Upper lobe of left lung (tissue), 6 donors: ENCODE data around the gene DNAJC8. TPM values are rescaled to one million over a fixed set of nuclear protein-coding genes. Genes with fewer than 3 reads are reported as not detected.

Source experiments
- ATAC-seq, 2 donors: fragments of 200-7000 bp; cut with Tn5 transposase; one replicate each; pipeline ENCODE4 v1.9.1; 2022; ENCODE audit warnings: mild to moderate bottlenecking in 2 of 2, moderate library complexity in 2 of 2; ENCODE audit not compliant: low FRiP score in 2 of 2
- DNase-seq, 2 donors: peaks; one replicate each; pipeline ENCODE4 v3.0.0-alpha.2; 2019 to 2020
- H3K27ac ChIP-seq, 4 donors: fragments of 200-600 bp; sonication (generic); one replicate each; pipeline ENCODE4 v1.5.1; 2016 to 2019
- H3K27me3 ChIP-seq, 4 donors: fragments of 200-600 bp; sonication (generic); one replicate each; pipeline ENCODE4 v1.5.1; 2017 to 2019
- H3K36me3 ChIP-seq, 4 donors: fragments of 200-600 bp; sonication (generic); one replicate each; pipeline ENCODE4 v1.5.1; 2016 to 2019
- H3K4me1 ChIP-seq, 4 donors: fragments of 200-600 bp; sonication (generic); one replicate each; pipeline ENCODE4 v1.5.1; 2018 to 2019
- H3K4me3 ChIP-seq, 4 donors: fragments of 200-600 bp; sonication (generic); one replicate each; pipeline ENCODE4 v1.5.1; 2017 to 2019; ENCODE audit warnings: mild to moderate bottlenecking in 2 of 4, moderate library complexity in 1 of 4
- H3K9me3 ChIP-seq, 4 donors: fragments of 200-600 bp; sonication (generic); one replicate each; pipeline ENCODE4 v1.5.1; 2018 to 2019
- CTCF ChIP-seq, 6 experiments: fragments of 450-650 bp in 4 of 6; fragments of 200-600 bp in 2 of 6; sonication (generic) in 2 of 6; IDR thresholded peaks; one replicate each; pipeline ENCODE4 v1.5.1; 2016 to 2019; ENCODE audit warnings: antibody characterized with exemption in 6 of 6
- EP300 ChIP-seq, 4 donors: sonication (generic); formaldehyde crosslinking; IDR thresholded peaks; one replicate each; pipeline ENCODE4 v1.5.1; 2017; ENCODE audit warnings: antibody characterized with exemption in 4 of 4, control low read depth in 2 of 4
- POLR2A ChIP-seq, 4 donors: fragments of 450-650 bp; IDR thresholded peaks; one replicate each; pipeline ENCODE4 v1.5.1; 2016 to 2017; ENCODE audit warnings: antibody characterized with exemption in 4 of 4, mild to moderate bottlenecking in 2 of 4
- POLR2AphosphoS5 ChIP-seq, 2 donors: sonication (generic); formaldehyde crosslinking; IDR thresholded peaks; one replicate each; pipeline ENCODE4 v1.5.1; 2017; ENCODE audit warnings: antibody characterized with exemption in 2 of 2
- WGBS, 2 donors: methylation state at CpG; one replicate each; pipeline ENCODE4 v1.1.5; 2017 to 2018; 5-methylcytosine and 5-hydroxymethylcytosine counted together
- total RNA-seq, 6 donors: library from RNA; depleted of rRNA in 4 of 6; stranded (reverse); fragments of >200 nt in 4 of 6; gene quantifications; one replicate each; pipeline versions ENCODE4 v1.1.0 to v1.2.1, GENCODE V29; 2016 to 2021
- donor health status: DM: no; HTN: no; CAD: no; lungs with moderate emphysema.
- donor health status: DM: no; HTN: yes; CAD: no; lungs with severe emphysema.

The DNAJC8 gene
- total RNA-seq, 6 donors from 2014 or later = 50.0 to 107 (median 73.5) TPM

- Histone ChIP-seq H3K27me3 (no peaks in the 10 kb centered on the region), H3K27ac (peak overlapping the region; percentile 79 to 95 (median 93)), H3K4me1 (peaks cover 22 to 33% (median 26%) of the 10 kb centered on the region in 4 donors), H3K9me3 (no peaks in the 10 kb centered on the region), H3K4me3 (peak overlapping the region; percentile 79 to 97 (median 92)), H3K36me3 (peaks cover 0 to 9% (median 0%) of the 10 kb centered on the region in 4 donors)
- ATAC-seq = no peak
- 11 to 13% methylated on average over 18 to 20 of the region's 20 CpGs for whole genome bisulfite sequencing, 2 donors
- TF ChIP-seq CTCF (IDR thresholded peaks at IDR 0.05) = no peak
- TF ChIP-seq EP300 (IDR thresholded peaks at IDR 0.05) = no peak
- TF ChIP-seq POLR2A (IDR thresholded peaks at IDR 0.05) = no peak
- no peak for TF ChIP-seq POLR2AphosphoS5 (IDR thresholded peaks at IDR 0.05)
- DNase-seq = no peak
These were observed 4.0 kb upstream of the DNAJC8 start for GRCh38 chr1:28236656-28237322.

GRCh38 chr1:28235755-28236655 lies 3.2 kb upstream of the DNAJC8 start, which contains the start of gene ATP5IF1:
Gene ATP5IF1, plus strand, starts transcription at chr1:28236124. Its CDS starts 60 bp downstream, at chr1:28236184.
- ATAC-seq (peak; percentile 97), DNase-seq (peak; percentile 93 to 97)
- peak within 1 kb of the TSS; percentile 79 to 95 (median 93) for H3K27ac ChIP-seq
- H3K9me3 ChIP-seq = no peaks in the 10 kb centered on the region
- peaks cover 0 to 9% (median 0%) of the 10 kb centered on the region in 4 donors for H3K36me3 ChIP-seq
- no peaks in the 10 kb centered on the region for H3K27me3 ChIP-seq
- H3K4me3 ChIP-seq = peak within 1 kb of the TSS; percentile 79 to 97 (median 92)
- 1% methylated on average over 20 to 52 of the region's 60 CpGs for WGBS, 2 donors
- peak in 1 of 6 experiments; percentile 32 for TF ChIP-seq CTCF (IDR thresholded peaks at IDR 0.05)
- TF ChIP-seq POLR2AphosphoS5 (IDR thresholded peaks at IDR 0.05) = peak; percentile 95 to 99
- TF ChIP-seq POLR2A (IDR thresholded peaks at IDR 0.05) = peak in 3 of 4 donors; percentile 62 to 98 (median 96)
- no peak for TF ChIP-seq EP300 (IDR thresholded peaks at IDR 0.05)
- peaks cover 30 to 41% (median 34%) of the 10 kb centered on the region in 4 donors for H3K4me1 ChIP-seq

GRCh38 chr1:28233264-28233606 lies 406 bp upstream of the DNAJC8 start:
- peaks cover 4 to 23% (median 17%) of the 10 kb centered on the region in 4 donors for H3K36me3 ChIP-seq
- H3K4me3 ChIP-seq = peak overlapping the region in 3 of 4 donors; percentile 76 to 88 (median 86)
- TF ChIP-seq EP300 (IDR thresholded peaks at IDR 0.05) = no peak
- no peak for TF ChIP-seq POLR2AphosphoS5 (IDR thresholded peaks at IDR 0.05)
- TF ChIP-seq POLR2A (IDR thresholded peaks at IDR 0.05) = no peak
- no peak for TF ChIP-seq CTCF (IDR thresholded peaks at IDR 0.05)
- peak overlapping the region; percentile 80 to 90 (median 88) for H3K27ac ChIP-seq
- WGBS, 2 donors = 60 to 62% methylated on average over 14 of the region's 14 CpGs
- ATAC-seq = no peak
- peaks cover 34 to 45% (median 37%) of the 10 kb centered on the region in 4 donors for H3K4me1 ChIP-seq
- H3K9me3 ChIP-seq = no peaks in the 10 kb centered on the region
- DNase-seq = peak in 1 of 2 donors; percentile 55
- no peaks in the 10 kb centered on the region for H3K27me3 ChIP-seq

GRCh38 chr1:28229996-28230395 lies 2.8 kb downstream of the DNAJC8 start:
- H3K27me3 ChIP-seq = no peaks in the 10 kb centered on the region
- DNase-seq (no peak), ATAC-seq (no peak)
- TF ChIP-seq POLR2A (IDR thresholded peaks at IDR 0.05) (no peak), POLR2AphosphoS5 (IDR thresholded peaks at IDR 0.05) (no peak), CTCF (IDR thresholded peaks at IDR 0.05) (no peak), EP300 (IDR thresholded peaks at IDR 0.05) (no peak)
- no peaks in the 10 kb centered on the region for H3K9me3 ChIP-seq
- peaks cover 20 to 27% (median 21%) of the 10 kb centered on the region in 4 donors for H3K4me1 ChIP-seq
- H3K4me3 ChIP-seq = no peak overlapping the region
- WGBS, 2 donors = 88 to 90% methylated on average over 2 of the region's 2 CpGs
- no peak overlapping the region for H3K27ac ChIP-seq
- H3K36me3 ChIP-seq = peaks cover 27 to 54% (median 41%) of the 10 kb centered on the region in 4 donors
